PC-3 (cell line): ENCODE results near the gene LIPG. TPM values are rescaled to one million over a fixed set of nuclear protein-coding genes. Genes with fewer than 3 reads are reported as not detected.

ENCODE experiments used
- ATAC-seq: fragments of 200-7000 bp; cut with Tn5 transposase; 2 replicates; pipeline ENCODE4 v1.9.1; 2020; ENCODE audit warnings: mild to moderate bottlenecking, moderate library complexity
- BruUV-seq: library from RNA; stranded (reverse); fragments of 400-500 nt; replicated peaks from 2 replicates; lab custom pipeline; 2021; lab: Mats Ljungman, UMichigan
- CTCF ChIA-PET: fragments of 300-600 bp; sonication (Branson Sonifier 250); formaldehyde crosslinking; loops from one replicate; lab custom pipeline; 2022; ENCODE audit warnings: antibody characterized with exemption; lab: Charles Lee
- POLR2A ChIA-PET: fragments of 300-600 bp; sonication (Branson Sonifier 250); formaldehyde crosslinking; loops from one replicate; lab custom pipeline; 2022; ENCODE audit warnings: antibody characterized with exemption; ENCODE audit not compliant: unreplicated experiment; lab: Charles Lee
- DNase-seq: peaks from one replicate; pipeline ENCODE4 v3.0.0-alpha.2; 2015
- H2AFZ ChIP-seq: fragments of 300-600 bp; sonication (generic); 2 replicates; pipeline ENCODE4 v1.6.0; 2016; ENCODE audit warnings: antibody characterized with exemption, low read length
- H3F3A ChIP-seq: fragments of 300-600 bp; sonication (generic); one replicate; pipeline ENCODE4 v1.6.0; 2017; ENCODE audit warnings: antibody characterized with exemption, low read length, control low read depth, mild to moderate bottlenecking; ENCODE audit not compliant: unreplicated experiment
- H3K27ac ChIP-seq: fragments of 300-600 bp; sonication (generic); 2 replicates; pipeline ENCODE4 v1.5.1; 2016; ENCODE audit warnings: mild to moderate bottlenecking, low read length
- H3K27me3 ChIP-seq: fragments of 300-600 bp; sonication (generic); 2 replicates; pipeline ENCODE4 v1.6.1; 2016; ENCODE audit warnings: low read length, mixed read lengths
- H3K36me3 ChIP-seq: fragments of 300-600 bp; sonication (generic); 2 replicates; pipeline ENCODE4 v1.6.1; 2016; ENCODE audit warnings: low read depth, mixed run types, low read length, mixed read lengths
- H3K4me1 ChIP-seq: fragments of 300-600 bp; sonication (generic); 2 replicates; pipeline ENCODE4 v1.5.1; 2016; ENCODE audit warnings: low read length; ENCODE audit not compliant: insufficient read depth
- H3K4me2 ChIP-seq: fragments of 300-600 bp; sonication (generic); 2 replicates; pipeline ENCODE4 v1.6.0; 2016; ENCODE audit warnings: low read length
- H3K4me3 ChIP-seq: fragments of 300-600 bp; sonication (generic); 2 replicates; pipeline ENCODE4 v1.5.1; 2016; ENCODE audit warnings: mild to moderate bottlenecking, low read length, mixed read lengths
- H3K79me2 ChIP-seq: fragments of 300-600 bp; sonication (generic); 2 replicates; pipeline ENCODE4 v1.6.1; 2017; ENCODE audit warnings: low read length, mixed read lengths
- H3K9ac ChIP-seq: fragments of 300-600 bp; sonication (generic); 2 replicates; pipeline ENCODE4 v1.6.0; 2016; ENCODE audit warnings: mild to moderate bottlenecking, low read length
- H3K9me2 ChIP-seq: fragments of 300-600 bp; sonication (generic); replicated peaks from 2 replicates; pipeline ENCODE4 v1.6.1; 2016; ENCODE audit warnings: mixed run types, low read length, mixed read lengths
- H3K9me3 ChIP-seq: fragments of 300-600 bp; sonication (generic); 2 replicates; pipeline ENCODE4 v1.6.1; 2016; ENCODE audit warnings: low read length, mixed read lengths
- H4K20me1 ChIP-seq: fragments of 300-600 bp; sonication (generic); 2 replicates; pipeline ENCODE4 v1.6.1; 2016; ENCODE audit warnings: low read length, mixed read lengths
- EZH2 ChIP-seq: fragments of 300-600 bp; sonication (generic); IDR thresholded peaks from one replicate; pipeline ENCODE4 v1.6.1; 2017; ENCODE audit warnings: antibody characterized with exemption, mild to moderate bottlenecking, low read length; ENCODE audit not compliant: unreplicated experiment
- EZH2phosphoT487 ChIP-seq: fragments of 300-600 bp; sonication (generic); IDR thresholded peaks from 2 replicates; pipeline ENCODE4 v1.6.1; 2018; ENCODE audit warnings: mild to moderate bottlenecking, antibody characterized with exemption, low read length, borderline replicate concordance
- intact Hi-C: fragments of 100-400 bp; cut with micrococcal nuclease; formaldehyde crosslinking; loops from 2 replicates; pipeline ENCODE4 v1.9.0; 2023
- total RNA-seq: library from RNA; depleted of rRNA; stranded (reverse); fragments of >200 nt; gene quantifications from 2 replicates; pipeline ENCODE4 v1.2.3, GENCODE V29; 2014
- TF ChIP-seq, protein P1 (sequence below): fragments of 300-600 bp; sonication (generic); conservative IDR thresholded peaks from 2 replicates; pipeline ENCODE4 v1.5.1; 2017; ENCODE audit warnings: antibody characterized with exemption, low read depth, mild to moderate bottlenecking, low read length

Gene LIPG
- total RNA-seq, 1 experiment from 2014 or later = 14.8 TPM

DNA sequence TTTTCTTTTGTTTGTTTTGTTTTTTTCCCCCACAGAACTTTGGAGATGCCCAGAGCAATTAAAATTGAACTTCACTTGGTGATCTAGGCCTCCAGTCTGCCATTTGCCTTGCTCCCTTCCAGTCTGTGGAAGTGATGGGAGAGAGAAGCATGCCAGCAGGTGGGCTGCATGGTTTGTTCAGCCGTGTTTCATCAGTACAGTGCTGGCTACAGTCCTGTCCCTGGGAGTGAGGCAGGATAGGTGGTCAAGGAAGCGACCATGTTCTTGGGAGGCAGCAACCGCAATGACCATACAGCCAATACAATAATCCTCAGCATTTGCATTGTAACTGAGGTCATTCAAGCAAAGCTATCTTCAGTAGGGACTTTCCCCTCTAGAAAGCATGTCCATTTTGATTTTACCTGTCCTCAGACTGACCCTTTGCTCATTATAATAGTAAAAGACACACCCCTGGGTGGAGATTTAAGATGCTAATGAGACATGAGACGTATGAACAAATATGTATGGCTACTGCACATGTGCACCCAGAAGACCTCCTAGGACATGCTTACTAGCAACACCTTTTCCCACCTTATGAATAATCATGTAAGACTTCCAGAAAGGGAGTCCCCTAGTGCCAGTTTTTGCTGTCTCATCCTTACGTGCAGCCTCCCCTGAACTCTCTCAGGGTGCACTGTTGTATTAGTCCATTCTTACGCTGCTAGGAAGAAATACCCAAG lies 11.1 kb upstream of the LIPG start:
- no peak overlapping the region for H3K9ac ChIP-seq
- intact Hi-C loops = no loop called here
- CTCF ChIA-PET = no interaction called here

DNA sequence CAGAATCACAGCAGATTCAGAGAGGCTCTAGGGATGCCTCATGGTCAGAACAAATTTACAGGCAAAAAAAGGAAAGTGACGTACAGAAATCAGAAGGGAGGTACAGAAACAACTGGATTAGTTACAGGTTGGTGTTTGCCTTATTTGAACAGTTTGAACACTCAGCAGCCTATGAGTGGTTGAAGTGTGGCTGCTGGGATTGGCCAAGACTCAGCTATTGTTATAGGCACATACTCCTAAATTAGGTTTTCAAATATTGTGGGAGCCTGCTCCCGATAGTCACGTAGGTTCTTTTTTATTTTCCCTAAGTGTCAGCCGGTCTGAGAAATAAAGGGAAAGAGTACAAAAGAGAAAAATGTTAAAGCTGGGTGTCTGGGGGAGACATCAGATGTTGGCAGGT lies 8.9 kb upstream of the LIPG start:
- H3K4me3 ChIP-seq = no peak overlapping the region
- H3K36me3 ChIP-seq = no peaks in the 10 kb centered on the region
- no peaks in the 10 kb centered on the region for H4K20me1 ChIP-seq
- H3F3A ChIP-seq = no peaks in the 10 kb centered on the region
- no peak for DNase-seq
- H3K4me2 ChIP-seq = no peak overlapping the region
- H3K9me2 ChIP-seq = no peaks in the 10 kb centered on the region
- no peak for TF ChIP-seq EZH2
- TF ChIP-seq EZH2phosphoT487 = no peak
- TF ChIP-seq, protein P1, sequence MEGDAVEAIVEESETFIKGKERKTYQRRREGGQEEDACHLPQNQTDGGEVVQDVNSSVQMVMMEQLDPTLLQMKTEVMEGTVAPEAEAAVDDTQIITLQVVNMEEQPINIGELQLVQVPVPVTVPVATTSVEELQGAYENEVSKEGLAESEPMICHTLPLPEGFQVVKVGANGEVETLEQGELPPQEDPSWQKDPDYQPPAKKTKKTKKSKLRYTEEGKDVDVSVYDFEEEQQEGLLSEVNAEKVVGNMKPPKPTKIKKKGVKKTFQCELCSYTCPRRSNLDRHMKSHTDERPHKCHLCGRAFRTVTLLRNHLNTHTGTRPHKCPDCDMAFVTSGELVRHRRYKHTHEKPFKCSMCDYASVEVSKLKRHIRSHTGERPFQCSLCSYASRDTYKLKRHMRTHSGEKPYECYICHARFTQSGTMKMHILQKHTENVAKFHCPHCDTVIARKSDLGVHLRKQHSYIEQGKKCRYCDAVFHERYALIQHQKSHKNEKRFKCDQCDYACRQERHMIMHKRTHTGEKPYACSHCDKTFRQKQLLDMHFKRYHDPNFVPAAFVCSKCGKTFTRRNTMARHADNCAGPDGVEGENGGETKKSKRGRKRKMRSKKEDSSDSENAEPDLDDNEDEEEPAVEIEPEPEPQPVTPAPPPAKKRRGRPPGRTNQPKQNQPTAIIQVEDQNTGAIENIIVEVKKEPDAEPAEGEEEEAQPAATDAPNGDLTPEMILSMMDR = no peak
- ChIA-PET CTCF (no interaction called here), POLR2A (no interaction called here)
- BruUV-seq = no TSS peak
- H3K27me3 ChIP-seq = no peaks in the 10 kb centered on the region
- H2AFZ ChIP-seq = no peak overlapping the region
- no peaks in the 10 kb centered on the region for H3K79me2 ChIP-seq
- no peak overlapping the region for H3K9ac ChIP-seq
- H3K9me3 ChIP-seq = no peaks in the 10 kb centered on the region
- no peak for ATAC-seq
- intact Hi-C loops = no loop called here
- no peak overlapping the region for H3K27ac ChIP-seq
- peaks cover 6% of the 10 kb centered on the region for H3K4me1 ChIP-seq

More for the DNA sequence above, 11.1 kb upstream of the LIPG start:
- H3K4me1 ChIP-seq = peaks cover 8% of the 10 kb centered on the region
- H3F3A ChIP-seq = no peaks in the 10 kb centered on the region
- ATAC-seq (no peak), DNase-seq (no peak)
- TF ChIP-seq EZH2phosphoT487 = no peak
- no peaks in the 10 kb centered on the region for H3K79me2 ChIP-seq
- no TSS peak for BruUV-seq
- H3K9me2 ChIP-seq = no peaks in the 10 kb centered on the region
- H3K4me2 ChIP-seq = no peak overlapping the region
- H3K27ac ChIP-seq = no peak overlapping the region
- H4K20me1 ChIP-seq = no peaks in the 10 kb centered on the region
- no peak overlapping the region for H3K4me3 ChIP-seq
- POLR2A ChIA-PET = no interaction called here
- no peaks in the 10 kb centered on the region for H3K9me3 ChIP-seq
- no peaks in the 10 kb centered on the region for H3K27me3 ChIP-seq
- H2AFZ ChIP-seq = no peak overlapping the region
- no peaks in the 10 kb centered on the region for H3K36me3 ChIP-seq

DNA sequence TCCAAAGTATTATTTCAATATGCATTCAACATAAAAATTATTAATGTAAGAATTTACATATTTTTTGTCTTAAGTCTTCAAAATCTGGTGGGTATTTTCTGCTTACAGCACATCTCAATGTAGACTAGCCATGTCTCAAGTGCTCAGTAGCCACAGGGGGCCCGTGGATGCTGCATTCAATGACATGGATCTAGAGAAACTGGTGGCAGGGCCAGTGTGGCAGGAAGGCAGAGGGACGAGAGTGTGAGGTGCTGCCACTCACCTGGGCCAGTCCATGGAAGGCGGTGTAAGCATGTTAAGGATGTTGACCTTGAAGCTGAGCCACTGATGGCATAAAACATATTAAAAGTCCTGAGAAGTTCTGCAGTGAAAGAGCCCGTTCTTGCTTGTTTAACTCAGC lies 6.2 kb upstream of the LIPG start:
- no peak overlapping the region for H3K9ac ChIP-seq
- H3K36me3 ChIP-seq = no peaks in the 10 kb centered on the region
- intact Hi-C loops = loop anchor here (5.0 kb wide), 1 partner anchor 227 kb away; no protein-coding TSS in a partner anchor
- no peaks in the 10 kb centered on the region for H4K20me1 ChIP-seq
- no peak overlapping the region for H3K27ac ChIP-seq
- CTCF ChIA-PET = no interaction called here
- TF ChIP-seq, protein P1 = no peak
- TF ChIP-seq EZH2 = no peak
- no TSS peak for BruUV-seq
- ATAC-seq (no peak), DNase-seq (no peak)
- H3F3A ChIP-seq = no peaks in the 10 kb centered on the region
- no peaks in the 10 kb centered on the region for H3K27me3 ChIP-seq
- no peaks in the 10 kb centered on the region for H3K9me3 ChIP-seq
- H3K4me2 ChIP-seq = no peak overlapping the region
- no peaks in the 10 kb centered on the region for H3K4me1 ChIP-seq
- H2AFZ ChIP-seq = no peak overlapping the region
- H3K79me2 ChIP-seq = no peaks in the 10 kb centered on the region
- H3K4me3 ChIP-seq = no peak overlapping the region
- POLR2A ChIA-PET = no interaction called here
- no peaks in the 10 kb centered on the region for H3K9me2 ChIP-seq
